DOHH2 (cell line): ENCODE data around the gene DCDC2C.

Experiments used
- H3F3A ChIP-seq: fragments of 200-600 bp; sonication (generic), shearing (Covaris generic); 2 replicates; pipeline ENCODE4 v1.6.0; 2016; ENCODE audit warnings: antibody characterized with exemption, mild to moderate bottlenecking; ENCODE audit not compliant: control insufficient read depth, insufficient read depth
- H3K27ac ChIP-seq: fragments of 200-600 bp; sonication (generic); 2 replicates; pipeline ENCODE4 v1.5.1; 2014; ENCODE audit warnings: low read depth, mild to moderate bottlenecking, low read length, moderate library complexity
- H3K27me3 ChIP-seq: fragments of 200-600 bp; sonication (generic); 2 replicates; pipeline ENCODE4 v1.6.1; 2014; ENCODE audit warnings: mild to moderate bottlenecking, low read length, mixed read lengths; ENCODE audit not compliant: control insufficient read depth
- H3K36me3 ChIP-seq: fragments of 200-600 bp; sonication (generic); 2 replicates; pipeline ENCODE4 v1.6.1; 2014; ENCODE audit warnings: mild to moderate bottlenecking, low read length, moderate library complexity, mixed read lengths; ENCODE audit not compliant: control insufficient read depth
- H3K4me1 ChIP-seq: fragments of 200-600 bp; sonication (generic); 2 replicates; pipeline ENCODE4 v1.6.1; 2014; ENCODE audit warnings: mild to moderate bottlenecking, low read length, mixed read lengths; ENCODE audit not compliant: control insufficient read depth
- H3K4me2 ChIP-seq: fragments of 200-600 bp; sonication (generic); 2 replicates; pipeline ENCODE4 v1.6.0; 2014; ENCODE audit warnings: mild to moderate bottlenecking, low read length, moderate library complexity
- H3K4me3 ChIP-seq: fragments of 200-600 bp; sonication (generic); 2 replicates; pipeline ENCODE4 v1.5.1; 2014; ENCODE audit warnings: mild to moderate bottlenecking, low read length, mixed read lengths
- H3K79me2 ChIP-seq: fragments of 200-600 bp; sonication (generic); 2 replicates; pipeline ENCODE4 v1.6.1; 2014; ENCODE audit warnings: mild to moderate bottlenecking, low read length, mixed read lengths; ENCODE audit not compliant: control insufficient read depth
- H3K9me2 ChIP-seq: fragments of 200-600 bp; sonication (generic); replicated peaks from 2 replicates; pipeline ENCODE4 v1.6.1; 2014; ENCODE audit warnings: mild to moderate bottlenecking, low read length, mixed read lengths; ENCODE audit not compliant: control insufficient read depth
- H3K9me3 ChIP-seq: fragments of 200-600 bp; sonication (generic); 2 replicates; pipeline ENCODE4 v1.6.1; 2014; ENCODE audit warnings: antibody characterized with exemption, low read length, mixed read lengths; ENCODE audit not compliant: control insufficient read depth, insufficient read depth
- H4K20me1 ChIP-seq: fragments of 200-600 bp; sonication (generic); 2 replicates; pipeline ENCODE4 v1.6.0; 2014; ENCODE audit warnings: low read depth, mild to moderate bottlenecking, antibody characterized with exemption, low read length, moderate library complexity; ENCODE audit not compliant: control insufficient read depth, insufficient read depth
- EZH2phosphoT487 ChIP-seq: fragments of 200-600 bp; sonication (generic); IDR thresholded peaks from 2 replicates; pipeline ENCODE4 v1.6.1; 2017; ENCODE audit warnings: borderline replicate concordance, mild to moderate bottlenecking, antibody characterized with exemption, low read length, moderate library complexity, mixed read lengths
- TF ChIP-seq, protein P1 (sequence below): fragments of 200-600 bp; sonication (generic); IDR thresholded peaks from one replicate; pipeline ENCODE4 v1.5.1; 2014; ENCODE audit warnings: antibody characterized with exemption, mild to moderate bottlenecking, low read depth, low read length; ENCODE audit not compliant: poor library complexity, severe bottlenecking

DCDC2C gene

DNA sequence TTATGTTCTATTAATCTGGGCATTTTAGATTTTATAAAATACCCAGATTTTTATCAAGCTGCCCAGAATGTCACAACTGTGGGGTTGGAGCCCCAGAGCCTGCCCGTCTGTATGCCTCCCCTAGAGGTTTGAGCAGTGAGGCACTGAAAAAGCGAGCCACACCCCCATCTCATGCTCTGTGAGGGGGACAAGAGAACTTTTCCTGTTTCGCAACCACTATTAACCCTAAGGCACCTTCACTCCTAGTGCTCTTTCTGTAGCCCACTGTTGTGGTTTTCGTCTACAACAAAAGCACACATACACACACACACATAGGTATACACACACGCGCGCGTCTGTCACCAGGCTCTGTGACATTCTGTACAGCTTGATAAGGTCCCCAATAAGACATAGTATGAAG lies 38.0 kb downstream of the DCDC2C start:
- no peak overlapping the region for H3K4me3 ChIP-seq
- no peaks in the 10 kb centered on the region for H4K20me1 ChIP-seq
- no peaks in the 10 kb centered on the region for H3K9me2 ChIP-seq
- H3K36me3 ChIP-seq = no peaks in the 10 kb centered on the region
- no peak overlapping the region for H3K4me2 ChIP-seq
- H3F3A ChIP-seq = no peaks in the 10 kb centered on the region
- H3K4me1 ChIP-seq = no peaks in the 10 kb centered on the region
- no peak overlapping the region for H3K27ac ChIP-seq
- no peaks in the 10 kb centered on the region for H3K9me3 ChIP-seq
- TF ChIP-seq, protein P1, sequence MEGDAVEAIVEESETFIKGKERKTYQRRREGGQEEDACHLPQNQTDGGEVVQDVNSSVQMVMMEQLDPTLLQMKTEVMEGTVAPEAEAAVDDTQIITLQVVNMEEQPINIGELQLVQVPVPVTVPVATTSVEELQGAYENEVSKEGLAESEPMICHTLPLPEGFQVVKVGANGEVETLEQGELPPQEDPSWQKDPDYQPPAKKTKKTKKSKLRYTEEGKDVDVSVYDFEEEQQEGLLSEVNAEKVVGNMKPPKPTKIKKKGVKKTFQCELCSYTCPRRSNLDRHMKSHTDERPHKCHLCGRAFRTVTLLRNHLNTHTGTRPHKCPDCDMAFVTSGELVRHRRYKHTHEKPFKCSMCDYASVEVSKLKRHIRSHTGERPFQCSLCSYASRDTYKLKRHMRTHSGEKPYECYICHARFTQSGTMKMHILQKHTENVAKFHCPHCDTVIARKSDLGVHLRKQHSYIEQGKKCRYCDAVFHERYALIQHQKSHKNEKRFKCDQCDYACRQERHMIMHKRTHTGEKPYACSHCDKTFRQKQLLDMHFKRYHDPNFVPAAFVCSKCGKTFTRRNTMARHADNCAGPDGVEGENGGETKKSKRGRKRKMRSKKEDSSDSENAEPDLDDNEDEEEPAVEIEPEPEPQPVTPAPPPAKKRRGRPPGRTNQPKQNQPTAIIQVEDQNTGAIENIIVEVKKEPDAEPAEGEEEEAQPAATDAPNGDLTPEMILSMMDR = no peak
- TF ChIP-seq EZH2phosphoT487 = no peak
- no peaks in the 10 kb centered on the region for H3K27me3 ChIP-seq
- no peaks in the 10 kb centered on the region for H3K79me2 ChIP-seq

DNA sequence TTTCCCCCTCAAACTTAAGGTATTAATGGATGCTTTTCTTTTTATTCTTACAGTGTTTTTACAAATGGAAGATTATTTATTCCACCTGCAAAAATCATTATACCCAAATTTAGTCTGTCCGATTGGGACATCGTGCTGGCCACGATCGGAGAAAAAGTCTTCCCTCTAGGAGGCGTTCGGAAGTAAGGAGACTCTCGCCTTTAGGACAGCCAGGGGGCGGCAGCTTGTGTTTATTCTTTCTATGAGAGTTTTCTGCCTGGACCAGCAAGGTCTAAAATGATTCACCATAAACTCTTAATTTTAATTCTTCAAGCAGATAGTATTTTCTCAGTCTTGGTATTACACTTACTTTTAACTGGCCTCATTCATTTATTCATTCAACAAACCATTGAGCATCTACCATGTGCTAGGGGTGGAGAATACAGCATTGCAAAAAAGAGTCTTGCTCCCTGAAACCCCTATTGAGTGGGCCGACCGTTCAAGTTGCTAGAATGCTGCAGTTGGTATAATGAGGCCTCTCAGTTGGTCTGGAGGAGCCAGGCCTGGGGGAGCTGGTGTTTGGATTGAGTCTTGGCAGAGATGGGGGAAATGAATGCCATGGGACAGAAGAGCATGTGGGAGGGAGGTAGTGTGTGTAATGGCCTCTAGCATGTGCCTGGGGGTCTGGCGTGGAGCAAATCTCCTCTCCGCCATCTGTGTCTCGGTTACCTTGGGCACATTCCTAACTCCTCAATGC lies 38.7 kb downstream of the DCDC2C start:
- no peak overlapping the region for H3K4me3 ChIP-seq
- no peaks in the 10 kb centered on the region for H3K9me2 ChIP-seq
- no peaks in the 10 kb centered on the region for H3K4me1 ChIP-seq
- no peaks in the 10 kb centered on the region for H3K36me3 ChIP-seq
- H3K27me3 ChIP-seq = no peaks in the 10 kb centered on the region
- no peaks in the 10 kb centered on the region for H3K9me3 ChIP-seq
- H3K4me2 ChIP-seq = no peak overlapping the region
- no peak overlapping the region for H3K27ac ChIP-seq
- no peaks in the 10 kb centered on the region for H3K79me2 ChIP-seq
- no peaks in the 10 kb centered on the region for H4K20me1 ChIP-seq
- no peak for TF ChIP-seq EZH2phosphoT487
- TF ChIP-seq, protein P1 = no peak
- H3F3A ChIP-seq = no peaks in the 10 kb centered on the region

DNA sequence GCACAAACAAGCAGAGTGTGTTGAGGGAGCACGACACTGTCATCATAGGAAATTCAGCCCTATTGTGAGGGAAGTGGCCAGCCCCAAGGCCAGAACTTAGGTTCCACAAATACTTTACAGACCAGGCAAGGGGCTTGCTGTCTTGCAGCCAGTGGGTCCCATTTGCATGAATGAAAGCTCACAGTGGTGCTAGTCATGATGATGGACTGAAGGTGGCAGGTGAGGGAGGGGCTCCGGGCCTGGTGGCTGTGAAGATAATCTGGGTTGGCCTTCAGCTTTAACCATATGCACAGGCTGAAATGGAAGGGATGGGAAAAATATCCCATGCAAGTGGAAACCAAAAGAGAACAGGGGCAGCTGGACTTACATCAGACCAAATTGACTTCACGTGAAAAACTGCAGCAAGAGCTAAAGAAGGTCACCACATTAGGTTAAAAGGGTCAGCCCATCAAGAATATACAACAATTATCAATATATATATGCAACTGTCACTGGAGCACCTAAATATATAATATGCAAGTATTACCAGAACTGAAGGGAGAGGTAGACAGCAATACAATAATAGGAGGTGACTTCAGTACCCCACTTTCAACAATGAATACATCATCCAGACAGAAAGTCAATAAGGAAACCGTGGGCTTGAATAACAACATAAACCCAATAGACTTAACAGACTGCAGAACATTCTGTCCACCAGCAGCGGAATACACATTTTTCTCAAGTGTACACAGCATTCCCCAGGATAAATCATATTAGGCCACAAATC lies 39.6 kb downstream of the DCDC2C start:
- H4K20me1 ChIP-seq = no peaks in the 10 kb centered on the region
- H3K36me3 ChIP-seq = no peaks in the 10 kb centered on the region
- no peak overlapping the region for H3K4me3 ChIP-seq
- H3K4me1 ChIP-seq = no peaks in the 10 kb centered on the region
- no peak overlapping the region for H3K4me2 ChIP-seq
- no peak for TF ChIP-seq EZH2phosphoT487
- TF ChIP-seq, protein P1 = no peak
- no peak overlapping the region for H3K27ac ChIP-seq
- H3K9me2 ChIP-seq = no peaks in the 10 kb centered on the region
- no peaks in the 10 kb centered on the region for H3F3A ChIP-seq
- no peaks in the 10 kb centered on the region for H3K9me3 ChIP-seq
- no peaks in the 10 kb centered on the region for H3K79me2 ChIP-seq
- H3K27me3 ChIP-seq = no peaks in the 10 kb centered on the region
